Epidermal melanocyte (primary cell): Measurements from ENCODE around the gene SSBP3.
"Not testable (repeated sequence)": the region's sequence is repeated elsewhere in the genome, so short reads cannot be mapped to it uniquely, and the experiment has no call there.

ENCODE experiments used
- DNase-seq: peaks from one replicate; pipeline ENCODE4 v3.0.0; 2011; ENCODE audit warnings: low spot score; ENCODE audit not compliant: insufficient read length

Gene SSBP3

GRCh38 chr1:54225986-54226559 is 180.1 kb downstream of the SSBP3 start:
- DNase-seq: no peak

GRCh38 chr1:54225378-54225777 is 180.8 kb downstream of the SSBP3 start:
- DNase-seq: no peak

GRCh38 chr1:54224233-54224632 is 182.0 kb downstream of the SSBP3 start:
- no peak for DNase-seq

DNA sequence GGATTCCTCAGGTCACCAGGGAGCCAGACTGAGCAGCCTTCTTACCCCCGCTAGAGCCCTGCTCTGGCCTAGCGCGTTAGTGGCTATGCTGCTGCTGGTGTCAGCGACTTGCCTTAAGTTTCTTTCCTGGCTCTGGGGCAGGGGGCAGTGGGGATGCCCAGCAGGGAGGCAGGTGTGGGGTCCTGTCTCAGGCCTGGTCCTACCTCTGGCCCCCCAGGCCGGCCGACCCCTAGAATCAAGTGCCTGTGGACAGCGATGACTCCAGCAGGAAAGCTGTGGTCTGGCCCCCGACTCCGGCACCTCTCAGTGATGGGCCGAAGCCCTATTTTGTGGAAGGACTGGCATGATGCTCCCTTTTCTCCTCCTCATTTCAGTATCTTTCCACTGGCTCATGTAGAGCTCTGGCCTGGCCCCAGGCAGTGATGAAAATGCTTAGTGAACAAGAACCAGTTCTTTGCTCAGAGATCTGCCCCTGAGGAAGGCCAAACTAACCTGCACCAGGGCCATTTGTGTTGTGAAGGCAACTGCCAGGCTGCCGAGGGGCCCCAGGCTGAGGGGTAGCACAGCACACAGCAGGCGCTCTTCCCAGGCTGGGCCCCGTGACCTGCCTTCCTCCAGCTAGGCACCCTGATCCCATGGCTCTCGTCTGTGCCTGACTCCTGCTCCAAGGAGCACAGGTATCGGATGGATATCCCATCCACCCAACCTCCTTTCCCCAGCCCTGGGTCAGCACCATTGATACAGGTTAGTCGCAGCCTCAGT is 182.6 kb downstream of the SSBP3 start:
- no peak for DNase-seq

- DNase-seq: no peak
These were observed 183.5 kb downstream of the SSBP3 start for GRCh38 chr1:54222711-54223110.

GRCh38 chr1:54221867-54222484 is 184.2 kb downstream of the SSBP3 start:
- DNase-seq: no peak

DNA sequence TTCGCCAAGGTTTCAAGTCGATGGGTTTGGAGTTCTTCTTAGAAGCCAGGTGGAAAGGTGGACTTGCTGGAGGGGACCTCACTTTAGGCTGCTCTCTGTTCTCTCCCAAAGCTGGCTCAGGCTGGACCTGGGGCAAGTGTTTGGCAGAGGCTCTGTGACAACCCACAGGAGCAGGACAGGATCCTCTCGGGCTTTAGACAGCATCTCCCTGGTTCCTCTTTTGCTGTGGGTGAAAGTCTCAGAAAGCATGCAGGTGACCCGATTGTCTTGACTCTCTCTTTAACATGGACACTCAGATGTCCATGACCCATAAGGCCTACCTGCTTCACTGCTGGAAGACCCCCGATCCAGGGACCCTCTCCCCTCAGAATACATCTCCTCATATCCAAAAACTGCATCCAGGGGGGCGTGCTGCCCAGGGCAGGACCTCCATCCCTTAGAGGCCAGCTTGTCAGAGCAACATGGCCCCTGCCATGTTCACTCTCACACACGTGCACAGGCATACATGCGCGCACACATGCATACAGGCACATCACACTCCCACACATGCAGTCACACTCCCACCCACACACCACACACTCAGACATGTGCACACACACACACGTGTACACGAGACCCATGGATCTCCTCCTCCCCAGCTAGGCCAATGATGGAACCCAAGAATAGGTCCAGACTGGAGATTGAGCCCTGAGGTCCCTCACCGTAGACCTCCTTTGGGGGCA is 184.9 kb downstream of the SSBP3 start:
- DNase-seq: no peak

DNA sequence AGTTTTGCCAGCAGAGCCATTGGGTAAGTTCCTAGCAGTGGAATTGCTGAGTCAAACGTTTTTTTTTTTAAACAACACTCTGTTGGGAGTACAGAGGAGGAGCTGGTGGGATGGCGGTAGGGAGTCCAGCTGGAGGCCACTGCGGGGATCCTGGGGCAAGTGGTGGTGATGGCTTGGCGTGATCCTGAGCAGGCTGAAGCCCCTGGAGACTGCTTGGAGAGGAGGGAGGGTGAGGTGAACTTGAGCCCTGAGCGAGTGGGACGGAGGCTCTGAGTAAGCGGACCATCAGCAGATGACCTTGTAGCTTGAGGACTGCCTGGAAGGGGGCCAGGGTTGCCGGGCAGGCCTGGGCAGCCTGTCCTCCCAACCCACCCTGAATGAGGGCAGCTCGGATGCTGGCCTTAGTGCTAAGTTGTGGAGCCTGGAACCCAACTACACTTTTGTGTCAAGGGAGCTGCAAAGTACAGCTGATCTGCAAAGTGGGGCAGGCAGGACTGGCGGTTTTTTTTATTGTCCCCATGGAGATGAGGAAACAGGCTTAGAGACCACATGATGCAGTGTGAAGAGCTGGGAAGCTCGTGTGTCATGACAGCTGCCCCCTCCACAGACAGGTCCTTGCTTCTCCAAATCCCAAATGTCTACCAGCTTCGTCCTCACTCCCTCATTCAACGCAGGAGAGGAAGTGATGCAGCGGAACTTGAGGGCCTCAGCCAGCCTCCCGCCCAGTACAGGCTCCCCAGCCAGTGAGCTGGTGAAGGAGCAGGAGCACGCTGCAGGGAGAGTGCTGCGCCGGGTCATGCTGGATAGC is 186.0 kb downstream of the SSBP3 start:
- no peak for DNase-seq

- DNase-seq: no peak
These were observed 186.5 kb downstream of the SSBP3 start for GRCh38 chr1:54219688-54220003.

DNA sequence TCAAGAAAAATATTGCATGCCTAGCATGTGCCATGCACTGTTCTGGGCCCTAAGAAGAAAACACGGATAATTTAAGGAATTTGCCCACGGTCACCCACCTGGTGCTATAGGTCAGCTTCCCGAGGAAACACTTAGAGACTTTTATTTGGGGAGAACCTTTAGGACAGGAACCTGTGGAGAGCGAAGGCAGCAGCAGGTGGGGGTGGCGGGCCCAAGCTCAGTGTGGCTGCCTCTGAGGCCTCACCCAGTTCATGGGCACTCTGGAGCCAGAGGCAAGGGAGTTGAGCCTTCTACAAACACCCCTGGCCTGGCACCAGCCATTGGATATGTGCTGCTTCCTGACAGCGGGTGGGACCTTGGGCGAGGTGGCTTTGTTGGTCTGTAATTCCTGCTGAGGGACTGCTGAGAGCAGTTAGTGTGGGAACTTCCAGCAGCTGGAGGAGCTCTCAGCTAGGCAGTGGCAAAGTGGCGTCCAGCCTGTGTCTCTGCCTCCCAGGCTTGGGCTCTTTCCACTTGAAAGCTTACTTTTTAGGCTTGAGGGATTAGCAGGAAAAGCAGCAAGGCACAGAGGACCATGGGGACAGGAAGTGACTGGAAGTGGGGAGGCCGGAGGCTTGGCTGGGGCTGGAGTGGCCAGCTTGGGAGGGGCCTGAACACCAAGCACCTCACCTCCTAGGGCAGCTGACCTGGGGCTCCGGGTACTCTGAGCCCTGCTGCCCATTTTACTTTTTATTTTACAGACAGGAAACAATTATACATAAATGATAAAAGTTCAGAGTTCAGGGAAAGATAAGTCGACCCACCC is 187.1 kb downstream of the SSBP3 start:
- no peak for DNase-seq

DNA sequence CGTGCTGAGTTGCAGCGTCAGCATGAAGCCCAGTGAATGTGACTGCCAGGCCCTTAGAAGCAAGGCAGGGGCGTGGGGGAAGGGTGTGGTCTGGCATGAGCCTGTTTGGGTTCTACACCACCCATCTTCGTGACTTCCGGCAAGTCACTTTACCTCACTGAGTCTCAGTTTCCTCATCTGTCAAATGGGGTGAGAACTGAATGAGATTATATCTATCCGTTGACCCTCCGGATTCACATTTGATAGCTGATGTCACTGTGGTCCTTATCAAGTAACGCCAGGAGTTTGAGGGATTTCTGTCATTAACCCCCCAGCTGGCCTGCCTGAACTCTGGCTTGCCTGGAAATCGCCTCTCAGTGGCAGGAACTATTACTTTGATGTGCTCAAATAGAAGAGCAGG is 190.7 kb downstream of the SSBP3 start:
- DNase-seq: no peak

DNA sequence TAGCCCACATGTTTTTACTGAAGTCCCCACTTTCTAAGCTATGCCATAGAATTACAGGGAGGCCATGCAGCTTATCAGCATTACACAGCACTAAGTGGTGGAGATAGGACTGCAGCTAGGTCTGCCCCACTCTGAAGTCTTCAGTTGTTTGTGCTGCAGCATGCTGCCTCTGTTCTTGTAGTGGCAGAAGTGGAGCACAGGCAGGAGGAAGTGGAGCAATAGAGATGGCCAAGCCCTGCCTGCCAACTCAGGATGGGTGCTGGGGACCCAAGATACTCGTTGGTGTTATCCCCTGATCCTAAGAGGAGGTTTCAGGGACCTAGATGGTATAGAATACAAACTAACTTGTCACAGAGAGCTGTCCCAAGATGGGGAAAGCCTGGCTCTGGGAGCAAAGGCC is 193.3 kb downstream of the SSBP3 start:
- no peak for DNase-seq

DNA sequence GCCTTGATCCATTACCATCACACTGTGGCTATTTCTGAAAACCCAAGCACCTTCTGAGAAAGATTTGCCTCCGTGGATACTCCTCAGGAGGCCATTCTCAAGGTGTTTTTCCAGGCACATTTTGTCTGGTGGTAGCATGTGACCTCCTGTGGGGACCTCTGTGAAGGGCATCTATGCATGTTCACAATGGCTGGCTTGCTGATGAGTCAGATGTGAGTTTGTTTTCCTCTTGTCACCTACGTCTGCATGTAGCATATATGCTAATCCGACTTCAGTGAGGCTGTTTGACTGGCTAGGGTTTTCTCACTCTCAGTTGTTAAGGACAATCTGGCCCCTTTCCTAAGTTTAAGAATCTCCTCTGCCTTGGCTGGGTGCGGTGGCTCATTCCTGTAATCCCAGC is 198.3 kb downstream of the SSBP3 start:
- not testable (repeated sequence) for DNase-seq

DNA sequence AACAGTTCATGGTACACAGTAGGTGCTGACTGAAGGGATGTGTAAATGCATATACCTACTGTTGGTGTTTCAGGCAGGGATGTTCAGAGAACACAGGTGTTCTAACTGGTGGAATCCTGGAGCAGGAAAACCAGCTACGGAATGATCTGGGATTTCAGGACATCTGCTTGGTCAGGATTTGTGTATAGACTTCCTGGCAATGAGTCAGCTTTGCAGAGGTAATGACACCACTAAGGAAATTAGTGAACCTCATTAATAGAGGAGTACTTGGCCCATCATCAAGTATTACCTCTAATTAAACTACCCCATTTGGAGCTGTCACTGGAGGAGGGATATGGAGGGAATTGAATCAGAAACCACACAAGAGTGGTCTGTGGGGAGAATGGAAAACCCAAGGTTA is 198.9 kb downstream of the SSBP3 start:
- no peak for DNase-seq

GRCh38 chr1:54204199-54204598 is 202.0 kb downstream of the SSBP3 start:
- no peak for DNase-seq

DNA sequence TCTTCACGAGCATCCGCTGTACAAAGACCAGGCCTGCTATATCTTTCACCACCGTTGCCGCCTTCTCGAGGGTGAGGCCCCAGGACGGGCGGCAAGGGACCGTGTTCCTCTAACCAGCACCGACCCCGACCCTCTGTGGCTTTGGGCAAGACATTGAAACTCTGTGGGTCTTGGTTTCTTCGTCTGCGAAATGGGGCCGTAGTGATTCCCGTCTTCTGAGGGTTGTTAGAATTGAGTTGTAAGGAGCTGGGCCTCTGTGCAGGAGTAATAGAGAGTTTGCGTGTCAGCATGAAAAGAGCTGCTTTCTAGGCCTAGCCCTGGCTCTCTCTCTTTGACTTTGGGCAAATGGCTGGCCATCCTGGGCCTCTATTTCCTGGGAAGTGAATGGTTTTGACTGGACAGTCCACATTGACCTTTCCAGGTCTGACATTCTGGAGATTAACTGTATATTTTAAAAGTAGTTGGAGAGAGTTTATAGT is 205.6 kb downstream of the SSBP3 start:
- DNase-seq: no peak

- peak; percentile 98 for DNase-seq
These were observed 206.3 kb downstream of the SSBP3 start, which contains the start of the genes CYB5RL and MRPL37 for GRCh38 chr1:54199765-54200518. Gene CYB5RL, minus strand, starts transcription at chr1:54200030. Its CDS starts 4,414 bp downstream, at chr1:54195616. Gene MRPL37, plus strand, starts transcription at chr1:54200167. Its CDS starts 77 bp downstream, at chr1:54200244.

GRCh38 chr1:54199151-54199764 is 206.9 kb downstream of the SSBP3 start:
- no peak for DNase-seq

DNA sequence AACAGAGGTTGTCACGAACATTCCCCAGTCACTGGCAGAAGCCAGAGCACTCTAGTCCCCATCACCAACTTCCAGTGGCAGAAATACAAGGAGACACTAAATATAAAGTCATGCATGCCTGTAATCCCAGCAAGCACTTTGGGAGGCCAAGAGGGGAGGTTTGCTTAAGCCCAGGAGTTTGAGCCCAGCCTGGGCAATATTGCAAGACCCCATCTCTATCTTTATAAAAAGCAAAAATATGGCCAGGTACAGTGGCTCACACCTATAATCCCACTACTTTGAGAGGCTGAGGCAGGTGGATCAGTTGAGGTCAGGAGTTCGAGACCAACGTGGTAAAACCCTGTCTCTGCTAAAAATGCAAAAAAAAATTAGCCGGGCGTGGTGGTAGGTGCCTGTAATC is 212.7 kb downstream of the SSBP3 start:
- DNase-seq: no peak
